Fibroblast of skin of abdomen (primary cell): ENCODE measurements around the gene MFAP1.

ENCODE experiments used
- DNase-seq: peaks from one replicate; pipeline ENCODE4 v3.0.0-alpha.2; 2013

Gene MFAP1

DNA sequence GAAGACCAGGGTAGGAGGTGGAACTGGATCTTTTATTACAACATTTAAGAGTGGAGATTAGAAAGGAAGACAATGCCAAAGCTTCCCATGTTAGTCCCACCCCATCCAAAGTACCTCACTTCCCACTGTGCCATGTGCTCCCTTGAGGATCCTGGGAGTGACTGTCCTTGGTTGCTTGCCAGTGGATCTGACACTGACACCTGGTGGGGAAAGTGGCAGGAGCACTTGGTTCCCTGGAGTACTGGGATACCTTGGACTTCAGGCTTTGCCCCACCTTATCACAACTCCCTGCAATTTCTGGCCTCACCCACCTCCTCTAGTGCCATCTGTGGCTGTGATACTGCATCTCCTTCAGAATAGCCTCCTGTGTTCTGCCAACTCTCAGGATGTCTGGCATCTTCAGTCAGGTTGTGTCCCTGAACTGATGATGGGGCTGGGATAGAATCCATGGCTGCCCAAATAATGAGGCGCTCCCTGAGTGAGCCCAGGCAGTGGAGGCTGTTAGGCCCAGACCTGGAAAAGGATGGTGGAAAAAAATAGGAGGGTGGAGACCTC is 49.0 kb downstream of the MFAP1 start:
- peak; percentile 42 for DNase-seq

DNA sequence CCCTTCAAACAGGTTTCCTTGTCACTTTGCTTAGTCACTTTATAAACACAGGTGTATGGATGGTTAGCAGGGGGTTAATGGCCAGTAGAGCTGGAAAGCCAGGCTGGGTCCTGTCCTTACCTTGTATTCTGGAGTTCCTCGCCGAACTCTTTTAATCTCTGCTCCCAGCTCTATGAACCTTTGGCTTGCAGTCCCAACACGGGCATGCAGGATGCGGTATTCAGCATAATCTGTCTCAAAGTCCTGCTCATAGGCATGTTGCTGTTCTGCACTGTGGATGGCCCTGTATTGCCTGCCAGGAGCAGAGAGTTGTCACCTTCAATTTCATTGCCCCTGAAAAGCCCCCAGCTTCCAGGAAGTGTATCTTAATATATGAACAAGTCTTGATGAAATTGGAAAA is 50.4 kb downstream of the MFAP1 start:
- DNase-seq = no peak

DNA sequence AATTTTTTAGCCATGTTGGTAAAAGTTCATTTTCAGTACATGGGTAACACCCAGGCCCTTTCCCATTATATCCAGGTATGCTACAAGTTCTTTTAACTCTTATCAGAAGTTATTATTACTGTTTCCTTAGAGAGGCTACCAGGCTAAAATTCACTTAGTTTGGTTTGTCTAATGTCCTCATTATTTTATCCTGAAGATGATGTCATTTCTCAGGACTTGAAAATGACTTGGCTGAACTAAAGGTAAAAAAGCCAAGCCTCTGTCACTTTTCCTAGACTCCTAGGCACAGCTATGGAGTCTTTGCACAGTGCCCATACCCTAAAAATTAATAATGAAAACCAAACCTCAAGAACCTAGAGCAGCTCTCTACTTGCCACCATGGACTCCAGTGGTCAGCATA is 51.9 kb downstream of the MFAP1 start:
- no peak for DNase-seq

DNA sequence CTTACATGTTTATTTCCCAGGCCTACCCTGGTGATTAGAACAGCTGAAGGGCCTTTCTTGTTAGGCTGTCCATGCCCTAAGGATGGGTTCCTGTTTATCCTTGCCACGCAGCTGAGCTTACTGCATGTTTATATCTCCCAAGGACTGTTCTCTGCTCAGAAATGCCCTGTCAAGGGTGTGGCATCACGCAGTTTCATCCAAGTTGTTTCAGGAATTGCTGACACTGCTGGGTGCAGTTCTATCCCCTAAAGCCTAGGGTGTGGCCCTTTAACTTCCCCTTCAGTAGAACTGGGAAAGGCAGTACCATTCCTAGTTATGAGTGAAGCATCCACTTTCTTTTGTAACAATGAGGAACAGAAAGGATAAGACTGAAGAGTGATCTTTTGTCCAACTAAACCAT is 52.7 kb downstream of the MFAP1 start:
- no peak for DNase-seq

DNA sequence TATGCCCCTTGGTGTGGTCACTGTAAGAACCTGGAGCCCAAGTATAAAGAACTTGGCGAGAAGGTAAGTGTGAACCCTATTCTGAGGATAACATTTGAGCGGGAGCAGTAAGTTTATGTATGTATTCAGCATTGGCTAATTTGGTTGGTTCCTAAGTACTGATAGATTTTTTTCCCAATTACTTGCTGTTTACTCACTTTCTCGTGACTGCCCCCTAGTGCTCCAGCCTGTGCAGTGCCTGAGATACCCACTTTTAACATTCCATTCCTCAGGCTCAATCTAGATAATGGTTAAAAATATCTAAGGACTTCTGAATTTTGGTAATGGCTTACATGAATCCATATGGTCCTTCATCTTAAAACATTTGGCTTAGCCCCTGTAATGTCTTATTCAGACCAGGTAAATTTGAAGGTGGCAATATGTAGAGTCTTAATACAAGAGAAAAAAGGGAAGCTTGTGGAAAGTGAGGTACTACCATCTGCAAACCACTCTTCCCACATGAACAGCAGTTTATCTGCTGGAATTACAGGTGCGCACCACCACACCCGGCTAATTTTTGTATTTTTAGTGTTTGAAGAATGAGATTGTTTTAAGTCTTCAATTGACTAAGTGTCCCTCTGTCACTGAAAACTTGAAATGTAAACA is 54.8 kb downstream of the MFAP1 start:
- DNase-seq = peak; percentile 58

DNA sequence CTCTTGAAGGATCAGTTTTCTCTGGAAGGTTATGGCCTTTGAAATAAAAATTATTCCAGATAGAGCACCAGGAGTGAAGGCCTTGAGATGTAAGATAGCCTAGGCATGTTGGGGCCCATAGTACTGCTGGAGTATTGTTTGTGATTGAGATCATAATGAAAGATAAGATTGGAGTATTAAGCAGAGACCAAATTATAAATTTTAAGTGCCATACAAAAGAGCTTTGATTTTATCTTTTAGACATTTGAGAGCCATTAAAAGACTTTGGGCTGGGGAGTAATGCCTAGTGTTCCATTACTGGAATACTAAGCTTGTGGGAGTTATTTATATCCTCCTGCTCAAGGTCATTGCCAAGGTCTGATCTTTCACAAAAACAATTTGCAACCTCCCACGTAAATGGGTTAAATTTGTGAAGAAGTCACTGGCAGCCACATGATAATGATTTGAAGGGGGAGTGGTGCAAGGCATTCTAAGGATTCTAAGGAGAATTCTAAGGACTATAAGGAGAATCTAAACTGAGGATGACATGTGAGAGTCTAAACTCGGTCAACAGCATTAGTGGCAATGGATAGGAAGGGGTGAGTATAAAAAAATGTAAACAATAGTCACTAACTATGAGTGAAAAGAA is 60.6 kb downstream of the MFAP1 start:
- no peak for DNase-seq

DNA sequence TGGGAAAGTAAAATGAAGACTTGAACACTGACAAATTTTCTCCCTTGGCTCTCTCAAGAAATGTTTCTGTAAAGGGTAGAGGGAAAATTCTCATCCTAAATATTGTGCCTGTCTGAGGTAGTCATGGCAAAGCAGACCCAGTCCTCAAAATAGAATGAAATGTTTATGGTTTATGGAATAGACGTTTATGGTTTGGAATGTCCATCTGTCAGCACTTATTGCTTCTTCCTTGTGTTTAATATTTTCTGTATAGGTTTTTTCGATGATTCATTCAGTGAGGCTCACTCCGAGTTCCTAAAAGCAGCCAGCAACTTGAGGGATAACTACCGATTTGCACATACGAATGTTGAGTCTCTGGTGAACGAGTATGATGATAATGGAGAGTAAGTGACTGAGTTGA is 61.7 kb downstream of the MFAP1 start:
- peak; percentile 67 for DNase-seq
